ENCODE results near the gene MC3R. TPM values are rescaled to one million over a fixed set of nuclear protein-coding genes. Genes with fewer than 3 reads are reported as not detected.

MC3R gene
- total RNA-seq, 2 donors from 2014 or later, result not detected

DNA sequence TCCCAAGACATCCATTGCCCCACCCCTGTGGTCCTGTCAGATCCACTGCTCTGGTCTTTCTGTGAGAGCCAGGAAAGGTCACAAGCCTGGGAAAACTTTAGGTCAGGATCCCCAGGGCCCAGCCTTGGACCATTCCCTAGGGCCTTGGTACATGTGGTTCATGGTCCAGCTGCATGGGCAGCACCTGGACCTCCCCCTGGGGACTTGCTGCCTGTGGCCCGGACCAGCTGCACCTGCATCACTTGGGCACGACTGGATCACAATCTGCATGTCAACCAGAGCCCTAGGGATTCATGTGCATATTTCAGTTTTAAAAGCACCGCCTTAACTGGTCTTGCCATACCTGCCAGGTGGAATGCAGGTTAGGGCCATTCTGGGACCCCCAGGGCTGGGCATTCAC is 44.3 kb upstream of the MC3R start:
- no peak overlapping the region for H3K4me3 Mint-ChIP-seq
- H3K4me3 ChIP-seq (ENCODE audit: low read length), result no peak overlapping the region
- H3K36me3 Mint-ChIP-seq (ENCODE audit: low read depth), result no peaks in the 10 kb centered on the region
- H3K4me1 Mint-ChIP-seq, result no peaks in the 10 kb centered on the region
- H3K4me1 ChIP-seq (ENCODE audit: control insufficient read depth, insufficient read depth, low read length), result no peaks in the 10 kb centered on the region
- no peaks in the 10 kb centered on the region for H3K27me3 Mint-ChIP-seq (ENCODE audit: insufficient read depth)
- no peak overlapping the region for H3K27ac Mint-ChIP-seq
- peaks cover 82% of the 10 kb centered on the region for H3K9me3 ChIP-seq (ENCODE audit: control insufficient read depth, low read length)
- TF ChIP-seq, protein P1, sequence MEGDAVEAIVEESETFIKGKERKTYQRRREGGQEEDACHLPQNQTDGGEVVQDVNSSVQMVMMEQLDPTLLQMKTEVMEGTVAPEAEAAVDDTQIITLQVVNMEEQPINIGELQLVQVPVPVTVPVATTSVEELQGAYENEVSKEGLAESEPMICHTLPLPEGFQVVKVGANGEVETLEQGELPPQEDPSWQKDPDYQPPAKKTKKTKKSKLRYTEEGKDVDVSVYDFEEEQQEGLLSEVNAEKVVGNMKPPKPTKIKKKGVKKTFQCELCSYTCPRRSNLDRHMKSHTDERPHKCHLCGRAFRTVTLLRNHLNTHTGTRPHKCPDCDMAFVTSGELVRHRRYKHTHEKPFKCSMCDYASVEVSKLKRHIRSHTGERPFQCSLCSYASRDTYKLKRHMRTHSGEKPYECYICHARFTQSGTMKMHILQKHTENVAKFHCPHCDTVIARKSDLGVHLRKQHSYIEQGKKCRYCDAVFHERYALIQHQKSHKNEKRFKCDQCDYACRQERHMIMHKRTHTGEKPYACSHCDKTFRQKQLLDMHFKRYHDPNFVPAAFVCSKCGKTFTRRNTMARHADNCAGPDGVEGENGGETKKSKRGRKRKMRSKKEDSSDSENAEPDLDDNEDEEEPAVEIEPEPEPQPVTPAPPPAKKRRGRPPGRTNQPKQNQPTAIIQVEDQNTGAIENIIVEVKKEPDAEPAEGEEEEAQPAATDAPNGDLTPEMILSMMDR (conservative IDR thresholded peaks at IDR 0.05), result no peak
- no peak overlapping the region for H3K27ac ChIP-seq (ENCODE audit: low read depth, low read length)
- peaks cover 86% of the 10 kb centered on the region for H3K9me3 Mint-ChIP-seq
- no peaks in the 10 kb centered on the region for H3K36me3 ChIP-seq (ENCODE audit: control insufficient read depth, insufficient read depth, low read length)
- H3K27me3 ChIP-seq (ENCODE audit: control insufficient read depth, insufficient read depth, low read length, poor library complexity, severe bottlenecking), result no peaks in the 10 kb centered on the region
- 50 to 60% methylated on average over 2 to 3 of the region's 3 CpGs for WGBS, 2 experiments (ENCODE audit: insufficient coverage in 1 of 2, insufficient read length in 1 of 2)
- no peak overlapping the region for H3K9ac ChIP-seq (ENCODE audit: extremely low read depth, low read length, poor library complexity, severe bottlenecking)
- no peak for DNase-seq

DNA sequence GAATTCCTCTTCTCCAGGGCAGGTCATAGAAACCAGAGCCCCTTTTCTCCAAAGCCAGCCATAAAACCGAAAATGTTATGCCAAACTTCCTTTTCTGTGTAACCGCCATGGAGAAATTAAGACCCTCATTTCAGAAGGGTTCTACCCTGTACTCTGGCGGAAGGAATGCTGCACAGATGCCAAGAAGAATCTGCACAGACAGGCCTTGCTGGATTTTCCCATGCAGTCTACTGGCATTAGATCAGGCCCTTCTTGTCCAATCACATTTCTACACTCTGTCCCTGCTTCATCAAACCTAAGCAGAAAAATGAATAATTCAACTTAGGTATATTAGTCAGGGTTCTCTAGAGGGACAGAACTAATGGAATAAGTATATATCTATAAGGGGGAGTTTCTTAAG is 43.2 kb upstream of the MC3R start:
- H3K4me3 Mint-ChIP-seq, result no peak overlapping the region

DNA sequence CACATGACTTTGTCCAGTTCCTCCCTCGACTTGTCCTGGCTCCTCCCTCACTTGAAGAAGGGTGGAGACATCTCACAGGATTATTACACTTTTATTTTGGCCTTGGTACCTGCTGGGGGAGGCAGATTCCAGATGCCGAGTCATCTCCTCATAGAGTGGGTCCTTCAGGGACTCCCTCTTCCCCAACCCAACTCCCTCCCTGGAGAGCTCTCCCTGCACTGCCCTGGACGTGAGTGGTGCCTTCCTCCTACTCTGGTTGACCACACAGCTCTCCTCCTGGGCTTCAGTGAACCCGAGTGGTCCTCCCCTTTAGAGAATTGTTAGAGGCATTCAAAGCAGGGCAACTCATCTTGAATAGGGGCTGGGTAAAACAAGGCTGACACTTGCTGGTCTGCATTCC is 40.9 kb upstream of the MC3R start:
- H3K36me3 Mint-ChIP-seq (ENCODE audit: low read depth), result no peaks in the 10 kb centered on the region
- TF ChIP-seq, protein P1 (conservative IDR thresholded peaks at IDR 0.05), result no peak
- H3K27ac Mint-ChIP-seq, result no peak overlapping the region

More for the DNA sequence above, 43.2 kb upstream of the MC3R start:
- peaks cover 82% of the 10 kb centered on the region for H3K9me3 ChIP-seq (ENCODE audit: control insufficient read depth, low read length)
- 66 to 79% methylated on average over 3 of the region's 3 CpGs for WGBS, 2 experiments (ENCODE audit: insufficient coverage in 1 of 2, insufficient read length in 1 of 2)
- no peak overlapping the region for H3K27ac ChIP-seq (ENCODE audit: low read depth, low read length)
- Mint-ChIP-seq H3K9me3 (peaks cover 86% of the 10 kb centered on the region), H3K36me3 (ENCODE audit: low read depth) (no peaks in the 10 kb centered on the region), H3K27ac (no peak overlapping the region), H3K4me1 (no peaks in the 10 kb centered on the region), H3K27me3 (ENCODE audit: insufficient read depth) (no peaks in the 10 kb centered on the region)
- no peak overlapping the region for H3K4me3 ChIP-seq (ENCODE audit: low read length)
- no peaks in the 10 kb centered on the region for H3K27me3 ChIP-seq (ENCODE audit: control insufficient read depth, insufficient read depth, low read length, poor library complexity, severe bottlenecking)
- DNase-seq, result no peak
- TF ChIP-seq, protein P1 (conservative IDR thresholded peaks at IDR 0.05), result no peak
- no peaks in the 10 kb centered on the region for H3K36me3 ChIP-seq (ENCODE audit: control insufficient read depth, insufficient read depth, low read length)
- H3K9ac ChIP-seq (ENCODE audit: extremely low read depth, low read length, poor library complexity, severe bottlenecking), result no peak overlapping the region
- no peaks in the 10 kb centered on the region for H3K4me1 ChIP-seq (ENCODE audit: control insufficient read depth, insufficient read depth, low read length)

More for the DNA sequence above, 40.9 kb upstream of the MC3R start:
- no peaks in the 10 kb centered on the region for H3K4me1 Mint-ChIP-seq
- Histone ChIP-seq H3K9me3 (ENCODE audit: control insufficient read depth, low read length) (peaks cover 69% of the 10 kb centered on the region), H3K4me1 (ENCODE audit: control insufficient read depth, insufficient read depth, low read length) (no peaks in the 10 kb centered on the region), H3K27me3 (ENCODE audit: control insufficient read depth, insufficient read depth, low read length, poor library complexity, severe bottlenecking) (no peaks in the 10 kb centered on the region), H3K36me3 (ENCODE audit: control insufficient read depth, insufficient read depth, low read length) (no peaks in the 10 kb centered on the region), H3K9ac (ENCODE audit: extremely low read depth, low read length, poor library complexity, severe bottlenecking) (no peak overlapping the region), H3K27ac (ENCODE audit: low read depth, low read length) (no peak overlapping the region), H3K4me3 (ENCODE audit: low read length) (no peak overlapping the region)
- no peak for DNase-seq
- H3K9me3 Mint-ChIP-seq, result peaks cover 85% of the 10 kb centered on the region
- H3K27me3 Mint-ChIP-seq (ENCODE audit: insufficient read depth), result no peaks in the 10 kb centered on the region
- no peak overlapping the region for H3K4me3 Mint-ChIP-seq
- 48 to 86% methylated on average over 1 to 4 of the region's 4 CpGs for WGBS, 2 experiments (ENCODE audit: insufficient coverage in 1 of 2, insufficient read length in 1 of 2)
